ENCODE results near the gene GORASP2. TPM values are rescaled to one million over a fixed set of nuclear protein-coding genes. Genes with fewer than 3 reads are reported as not detected.

GORASP2 gene
- total RNA-seq, 1 experiment from 2014 or later: 97.7 TPM

- Histone ChIP-seq H3K79me2 (ENCODE audit: insufficient read depth, low read length) (peaks cover 29% of the 10 kb centered on the region; the same call in 1 of the 2 replicates), H2BK120ac (ENCODE audit: low read depth, low read length, poor library complexity, severe bottlenecking) (no peak overlapping the region), H2BK5ac (ENCODE audit: insufficient read length, low read length) (no peak overlapping the region), H4K20me1 (ENCODE audit: control insufficient read depth, insufficient read depth, insufficient read length) (no peaks in the 10 kb centered on the region), H3K9ac (ENCODE audit: extremely low read depth, insufficient read length, low read length) (no peak overlapping the region), H2BK20ac (ENCODE audit: low read depth, low read length, poor library complexity, severe bottlenecking) (no peak overlapping the region), H2BK15ac (ENCODE audit: low read depth, low read length) (no peak overlapping the region), H2BK12ac (ENCODE audit: insufficient read length, low read depth, low read length) (no peak overlapping the region), H3K4me1 (ENCODE audit: insufficient read depth, low read length) (no peaks in the 10 kb centered on the region; the same call in 1 of the 2 replicates), H2AK5ac (ENCODE audit: insufficient read length, low read length) (no peak overlapping the region), H3T11ph (ENCODE audit: low read length) (no peak overlapping the region), H4K5ac (ENCODE audit: insufficient read length, low read depth, low read length) (no peak overlapping the region), H3K23me2 (ENCODE audit: insufficient read length, low read depth, low read length, poor library complexity, severe bottlenecking) (no peaks in the 10 kb centered on the region), H3K56ac (ENCODE audit: insufficient read length, low read depth, low read length) (no peak overlapping the region), H3K27me3 (ENCODE audit: insufficient read depth, low read length) (no peaks in the 10 kb centered on the region), H3K79me1 (ENCODE audit: insufficient read depth, low read depth, low read length, poor library complexity, severe bottlenecking) (peaks cover 13% of the 10 kb centered on the region), H3K14ac (ENCODE audit: insufficient read depth, low read length) (no peak overlapping the region), H3K18ac (ENCODE audit: insufficient read length, low read depth, low read length) (no peak overlapping the region), H4K8ac (replicated peaks; ENCODE audit: insufficient read length, low read depth, low read length) (no peak overlapping the region), H4K91ac (ENCODE audit: insufficient read length, low read depth, low read length) (no peak overlapping the region), H2AFZ (ENCODE audit: low read length) (no peak overlapping the region), H3K23ac (ENCODE audit: insufficient read length, low read depth, low read length) (no peak overlapping the region), H3K9me3 (ENCODE audit: control insufficient read depth, low read depth, low read length) (no peaks in the 10 kb centered on the region), H3K27ac (ENCODE audit: insufficient read length, low read depth, low read length) (no peak overlapping the region), H3K4me2 (ENCODE audit: insufficient read depth, insufficient read length, low read length) (no peak overlapping the region), H3K4ac (ENCODE audit: low read depth, low read length) (no peak overlapping the region)
- Mint-ChIP-seq H3K9me3 (no peaks in the 10 kb centered on the region), H3K36me3 (ENCODE audit: insufficient read depth in 1 of 3, low read depth in 3 of 3) (peaks cover 0 to 18% (median 11%) of the 10 kb centered on the region in 3 experiments; a peak in 4 of 7 replicates), H3K4me1 (peaks cover 16% of the 10 kb centered on the region in 2 experiments; a peak in 3 of 4 replicates), H3K27me3 (ENCODE audit: low read depth) (no peaks in the 10 kb centered on the region), H3K4me3 (no peak overlapping the region), H3K27ac (peak overlapping the region in 2 of 3 experiments; percentile 20 to 74; a peak in 2 of 7 replicates)
- no peak for DNase-seq
- WGBS (ENCODE audit: extremely low coverage, insufficient read length, low lambda C conversion rate): no CpG with 5 or more reads among the region's 3 CpGs
- TF ChIP-seq CTCF (conservative IDR thresholded peaks at IDR 0.05): no peak
These were observed 8.8 kb downstream of the GORASP2 start for GRCh38 chr2:170937709-170938379.

Data from H9 (cell line).